GM12873 (cell line): ENCODE results near the gene NELL1.

Source experiments
- TF ChIP-seq, protein P1 (sequence below): IDR thresholded peaks from 2 replicates; pipeline ENCODE4 v1.5.1; 2012; ENCODE audit warnings: low read depth, mild to moderate bottlenecking, moderate library complexity, low read length, control low read depth; ENCODE audit not compliant: insufficient read depth; ENCODE audit errors: missing control alignments

The NELL1 gene

GRCh38 chr11:21529187-21529586 is 859.8 kb downstream of the NELL1 start:
- TF ChIP-seq, protein P1, sequence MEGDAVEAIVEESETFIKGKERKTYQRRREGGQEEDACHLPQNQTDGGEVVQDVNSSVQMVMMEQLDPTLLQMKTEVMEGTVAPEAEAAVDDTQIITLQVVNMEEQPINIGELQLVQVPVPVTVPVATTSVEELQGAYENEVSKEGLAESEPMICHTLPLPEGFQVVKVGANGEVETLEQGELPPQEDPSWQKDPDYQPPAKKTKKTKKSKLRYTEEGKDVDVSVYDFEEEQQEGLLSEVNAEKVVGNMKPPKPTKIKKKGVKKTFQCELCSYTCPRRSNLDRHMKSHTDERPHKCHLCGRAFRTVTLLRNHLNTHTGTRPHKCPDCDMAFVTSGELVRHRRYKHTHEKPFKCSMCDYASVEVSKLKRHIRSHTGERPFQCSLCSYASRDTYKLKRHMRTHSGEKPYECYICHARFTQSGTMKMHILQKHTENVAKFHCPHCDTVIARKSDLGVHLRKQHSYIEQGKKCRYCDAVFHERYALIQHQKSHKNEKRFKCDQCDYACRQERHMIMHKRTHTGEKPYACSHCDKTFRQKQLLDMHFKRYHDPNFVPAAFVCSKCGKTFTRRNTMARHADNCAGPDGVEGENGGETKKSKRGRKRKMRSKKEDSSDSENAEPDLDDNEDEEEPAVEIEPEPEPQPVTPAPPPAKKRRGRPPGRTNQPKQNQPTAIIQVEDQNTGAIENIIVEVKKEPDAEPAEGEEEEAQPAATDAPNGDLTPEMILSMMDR, result no peak

- TF ChIP-seq, protein P1, result no peak
Measured at GRCh38 chr11:21534288-21534687, 864.9 kb downstream of the NELL1 start.

DNA sequence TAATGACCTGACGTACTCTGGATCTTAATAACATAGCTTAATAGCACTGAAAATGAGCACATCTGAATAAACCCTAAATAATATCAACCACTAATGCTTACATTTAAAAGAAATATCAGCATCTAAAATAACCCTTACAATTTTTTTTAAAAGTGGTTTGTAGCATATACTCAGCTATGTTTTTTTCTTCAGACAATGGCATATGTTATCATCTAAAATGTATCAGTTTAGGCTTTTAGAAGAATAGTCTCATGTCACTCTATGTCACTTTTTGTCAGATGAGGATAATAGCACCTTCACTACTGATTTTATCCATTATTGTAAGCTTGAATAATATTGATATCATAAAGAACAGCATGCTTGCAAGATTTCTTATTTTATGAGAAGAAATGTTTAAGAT is 868.6 kb downstream of the NELL1 start:
- TF ChIP-seq, protein P1, result no peak

DNA sequence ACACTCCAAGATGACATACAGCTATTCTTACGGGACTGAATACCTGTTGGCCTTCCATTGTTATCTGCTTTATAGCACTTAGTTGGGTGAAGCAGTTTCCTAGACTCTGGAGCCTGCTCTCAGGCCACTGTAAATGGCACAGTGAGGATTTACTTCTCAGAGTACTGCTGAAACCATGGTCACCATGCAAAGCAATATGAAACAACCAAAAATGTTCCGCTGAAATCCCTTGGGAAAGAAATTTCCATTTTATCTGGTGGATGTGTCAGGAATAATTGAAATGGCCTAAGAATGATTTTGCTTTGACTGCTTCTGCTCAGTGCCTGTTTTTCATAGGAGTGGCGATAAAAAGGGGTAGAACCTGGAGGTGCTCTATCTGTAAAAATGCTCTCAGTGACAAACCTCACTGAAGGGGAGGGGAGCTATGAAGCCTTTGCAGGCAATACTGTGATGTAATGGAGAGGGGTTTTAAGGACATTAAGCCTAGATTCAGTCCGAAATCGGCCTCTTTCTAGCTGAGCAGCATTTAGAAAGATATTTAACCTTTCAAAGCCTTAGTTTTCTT is 871.9 kb downstream of the NELL1 start:
- TF ChIP-seq, protein P1, result no peak

DNA sequence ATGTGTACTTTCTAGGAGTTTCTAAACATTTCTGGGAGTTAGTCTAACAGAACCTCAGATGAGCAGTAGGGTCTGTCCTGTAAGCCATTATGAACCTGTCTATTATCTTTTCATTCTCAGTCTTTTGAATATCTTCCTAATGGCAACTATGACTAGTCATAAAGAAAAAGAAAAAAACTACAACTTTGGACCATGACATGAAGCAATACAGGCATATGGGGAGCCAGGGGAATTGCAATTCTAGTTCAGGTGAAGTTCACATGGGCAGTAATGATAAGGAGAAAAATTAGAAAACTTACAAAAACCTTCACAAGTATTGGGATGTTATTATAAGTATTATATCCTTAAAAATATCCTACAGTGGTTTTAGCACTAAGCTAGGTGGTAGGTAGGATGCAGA is 874.5 kb downstream of the NELL1 start:
- TF ChIP-seq, protein P1, result no peak

GRCh38 chr11:21545699-21546098 is 876.3 kb downstream of the NELL1 start:
- TF ChIP-seq, protein P1, result no peak

- TF ChIP-seq, protein P1, result no peak
Measured at GRCh38 chr11:21546703-21547102, 877.3 kb downstream of the NELL1 start.
